Endothelial cell (in vitro differentiated cells): Measurements from ENCODE around the gene ATR. TPM values are rescaled to one million over a fixed set of nuclear protein-coding genes. Genes with fewer than 3 reads are reported as not detected.

Source experiments
- DNase-seq: peaks from one replicate; pipeline ENCODE4 v3.0.0; 2021; ENCODE audit warnings: low spot score
- H3K27ac Mint-ChIP-seq: one replicate; pipeline ENCODE4 v1.8.0; 2021; ENCODE audit warnings: mixed read lengths, inconsistent platforms; ENCODE audit not compliant: unreplicated experiment
- H3K27me3 Mint-ChIP-seq: one replicate; pipeline ENCODE4 v1.8.0; 2021; ENCODE audit warnings: mild to moderate bottlenecking, moderate library complexity, mixed read lengths, inconsistent platforms; ENCODE audit not compliant: unreplicated experiment
- H3K36me3 Mint-ChIP-seq: one replicate; pipeline ENCODE4 v1.8.0; 2021; ENCODE audit warnings: mild to moderate bottlenecking, low read depth, mixed read lengths, inconsistent platforms; ENCODE audit not compliant: unreplicated experiment
- H3K4me1 Mint-ChIP-seq: one replicate; pipeline ENCODE4 v1.8.0; 2021; ENCODE audit warnings: mild to moderate bottlenecking, mixed read lengths, inconsistent platforms; ENCODE audit not compliant: unreplicated experiment
- H3K4me3 Mint-ChIP-seq: one replicate; pipeline ENCODE4 v1.8.0; 2021; ENCODE audit warnings: mild to moderate bottlenecking, mixed read lengths, inconsistent platforms; ENCODE audit not compliant: unreplicated experiment
- H3K9me3 Mint-ChIP-seq: one replicate; pipeline ENCODE4 v1.8.0; 2021; ENCODE audit warnings: mixed read lengths, inconsistent platforms; ENCODE audit not compliant: unreplicated experiment
- total RNA-seq: library from RNA; stranded (reverse); fragmentation: NEBNext Ultra II Directional; extraction: Animal tissue kit (Norgen Biotek cat#: 25700); gene quantifications from one replicate; pipeline ENCODE4 v1.2.1, GENCODE V29; 2021; ENCODE audit not compliant: unreplicated experiment
- TF ChIP-seq, protein P1 (sequence below): fragments of 200-600 bp; sonication (generic); IDR thresholded peaks from one replicate; pipeline ENCODE4 v1.5.0; 2021; ENCODE audit warnings: antibody characterized with exemption; ENCODE audit not compliant: unreplicated experiment

The ATR gene
- total RNA-seq, 1 donor from 2014 or later: 17.8 TPM

DNA sequence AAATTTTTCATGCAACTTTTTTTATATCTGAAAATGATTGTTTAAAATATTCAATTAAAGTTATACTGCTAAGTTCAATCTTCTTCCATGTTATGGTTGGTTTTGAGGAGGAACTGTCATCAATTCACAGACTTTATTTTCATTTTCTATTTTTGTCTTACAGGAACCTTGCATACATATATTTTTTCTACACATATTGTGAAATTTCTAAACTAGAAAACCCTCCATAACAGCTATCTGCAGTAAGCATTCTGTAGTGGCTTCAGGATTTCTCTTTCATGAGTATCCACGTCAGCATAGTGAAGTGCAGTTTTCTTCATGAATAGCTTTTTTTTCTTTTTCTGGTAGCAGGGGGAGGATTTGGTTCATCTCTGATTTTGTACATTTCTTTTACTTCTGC is 48.2 kb downstream of the ATR start:
- Mint-ChIP-seq H3K4me3 (no peak overlapping the region), H3K36me3 (peaks cover 14% of the 10 kb centered on the region), H3K27me3 (no peaks in the 10 kb centered on the region), H3K27ac (no peak overlapping the region), H3K9me3 (no peaks in the 10 kb centered on the region), H3K4me1 (no peaks in the 10 kb centered on the region)
- TF ChIP-seq, protein P1, sequence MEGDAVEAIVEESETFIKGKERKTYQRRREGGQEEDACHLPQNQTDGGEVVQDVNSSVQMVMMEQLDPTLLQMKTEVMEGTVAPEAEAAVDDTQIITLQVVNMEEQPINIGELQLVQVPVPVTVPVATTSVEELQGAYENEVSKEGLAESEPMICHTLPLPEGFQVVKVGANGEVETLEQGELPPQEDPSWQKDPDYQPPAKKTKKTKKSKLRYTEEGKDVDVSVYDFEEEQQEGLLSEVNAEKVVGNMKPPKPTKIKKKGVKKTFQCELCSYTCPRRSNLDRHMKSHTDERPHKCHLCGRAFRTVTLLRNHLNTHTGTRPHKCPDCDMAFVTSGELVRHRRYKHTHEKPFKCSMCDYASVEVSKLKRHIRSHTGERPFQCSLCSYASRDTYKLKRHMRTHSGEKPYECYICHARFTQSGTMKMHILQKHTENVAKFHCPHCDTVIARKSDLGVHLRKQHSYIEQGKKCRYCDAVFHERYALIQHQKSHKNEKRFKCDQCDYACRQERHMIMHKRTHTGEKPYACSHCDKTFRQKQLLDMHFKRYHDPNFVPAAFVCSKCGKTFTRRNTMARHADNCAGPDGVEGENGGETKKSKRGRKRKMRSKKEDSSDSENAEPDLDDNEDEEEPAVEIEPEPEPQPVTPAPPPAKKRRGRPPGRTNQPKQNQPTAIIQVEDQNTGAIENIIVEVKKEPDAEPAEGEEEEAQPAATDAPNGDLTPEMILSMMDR: no peak
- no peak for DNase-seq

- Mint-ChIP-seq H3K36me3 (peaks cover 18% of the 10 kb centered on the region), H3K27me3 (no peaks in the 10 kb centered on the region), H3K9me3 (no peaks in the 10 kb centered on the region), H3K4me1 (no peaks in the 10 kb centered on the region), H3K4me3 (no peak overlapping the region), H3K27ac (no peak overlapping the region)
- no peak for DNase-seq
- TF ChIP-seq, protein P1: no peak
Measured at GRCh38 chr3:142523921-142524566, 54.5 kb downstream of the ATR start.

GRCh38 chr3:142509079-142509478 is 69.5 kb downstream of the ATR start:
- Mint-ChIP-seq H3K4me3 (no peak overlapping the region), H3K27me3 (no peaks in the 10 kb centered on the region), H3K4me1 (no peaks in the 10 kb centered on the region), H3K27ac (no peak overlapping the region), H3K9me3 (no peaks in the 10 kb centered on the region), H3K36me3 (no peaks in the 10 kb centered on the region)
- DNase-seq: no peak
- TF ChIP-seq, protein P1: no peak

DNA sequence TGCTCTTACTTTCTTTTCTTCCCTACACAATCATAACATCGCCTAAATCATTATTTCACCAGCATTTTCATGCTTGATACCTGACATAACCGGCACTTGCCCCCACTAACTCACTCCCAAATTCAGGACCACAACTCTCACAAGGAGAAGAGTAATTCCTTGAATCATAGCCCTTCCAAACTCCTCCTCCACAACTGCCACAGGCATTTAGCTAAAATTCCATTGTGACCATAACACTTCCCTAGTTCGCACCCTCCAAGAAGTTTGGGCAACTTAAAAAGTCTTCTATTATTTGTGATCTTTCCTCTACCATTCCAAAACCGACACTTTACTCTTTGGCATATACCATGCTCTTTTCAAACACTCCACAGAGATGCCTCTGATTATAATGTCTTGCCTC is 71.3 kb downstream of the ATR start:
- Mint-ChIP-seq H3K36me3 (no peaks in the 10 kb centered on the region), H3K27ac (no peak overlapping the region), H3K27me3 (no peaks in the 10 kb centered on the region), H3K4me1 (no peaks in the 10 kb centered on the region), H3K9me3 (no peaks in the 10 kb centered on the region), H3K4me3 (no peak overlapping the region)
- DNase-seq: no peak
- TF ChIP-seq, protein P1: no peak

GRCh38 chr3:142502187-142502985 is 76.1 kb downstream of the ATR start:
- H3K9me3 Mint-ChIP-seq: no peaks in the 10 kb centered on the region
- no peaks in the 10 kb centered on the region for H3K27me3 Mint-ChIP-seq
- DNase-seq: no peak
- TF ChIP-seq, protein P1: no peak
- H3K4me3 Mint-ChIP-seq: no peak overlapping the region
- H3K4me1 Mint-ChIP-seq: no peaks in the 10 kb centered on the region
- no peak overlapping the region for H3K27ac Mint-ChIP-seq
- no peaks in the 10 kb centered on the region for H3K36me3 Mint-ChIP-seq
